ENCODE data around the gene SATB2. TPM values are rescaled to one million over a fixed set of nuclear protein-coding genes. Genes with fewer than 3 reads are reported as not detected.
A peak's percentile ranks its signal among the peaks of the same experiment; 100 is the strongest.

The SATB2 gene
- polyA plus RNA-seq (2013, experiment 1 of 2; ENCODE audit: insufficient read length), result 7.6 TPM
- 7.7 TPM for polyA plus RNA-seq (2013, experiment 2 of 2; ENCODE audit: insufficient read length)

DNA sequence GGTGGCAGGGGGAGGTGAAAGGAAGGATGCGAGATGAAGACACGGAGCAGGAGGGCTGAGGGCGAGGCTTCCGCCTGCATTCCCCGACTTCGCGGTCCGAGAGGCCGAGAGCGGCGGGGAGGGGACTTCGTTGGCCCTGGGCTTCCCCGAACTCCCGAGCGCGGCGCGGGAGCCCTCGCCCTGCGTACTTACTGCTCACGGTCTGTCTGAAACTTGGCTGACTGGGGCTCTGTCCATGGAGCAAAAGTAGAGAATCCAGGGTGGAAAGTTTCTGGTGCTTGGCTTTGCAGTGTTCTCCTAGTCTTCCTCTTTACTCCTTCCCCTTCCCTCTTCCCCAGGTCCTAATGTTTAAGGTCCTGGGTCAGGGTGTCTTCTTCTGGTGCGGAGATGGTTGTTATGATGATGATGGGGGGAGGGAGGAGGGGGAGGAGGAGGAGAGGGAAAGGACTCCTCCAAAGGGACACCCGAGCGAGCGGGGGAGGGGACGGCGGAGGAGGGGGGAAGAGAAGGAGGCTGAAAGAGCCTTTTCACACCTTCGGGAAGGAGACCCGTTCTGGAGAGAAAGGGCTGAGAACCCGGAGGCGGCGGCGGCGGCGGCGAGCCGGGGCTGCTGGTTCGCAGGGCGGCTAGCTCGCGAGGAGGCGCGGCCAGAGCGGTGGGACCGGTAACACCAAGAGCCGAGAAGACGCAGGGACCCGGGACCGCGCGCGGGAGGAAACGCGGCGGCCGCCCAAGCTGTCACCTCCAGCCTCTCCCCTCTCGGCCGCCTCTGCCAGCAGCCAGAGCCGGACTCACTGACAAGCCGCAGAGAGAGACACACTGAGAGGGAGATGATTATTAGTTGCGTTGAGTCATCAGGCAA lies at the start of gene SATB2:
Gene SATB2 (minus strand): TSS at position 793 of the 862 bp plus-strand sequence. CDS start 1,902 bp downstream, outside the sequence.
- DNase-seq, result peak; percentile 87

- DNase-seq, result no peak
Measured at GRCh38 chr2:199505755-199506403, 48.1 kb upstream of the SATB2 start.

- no peak for DNase-seq
Measured at GRCh38 chr2:199503148-199503547, 45.4 kb upstream of the SATB2 start.

DNA sequence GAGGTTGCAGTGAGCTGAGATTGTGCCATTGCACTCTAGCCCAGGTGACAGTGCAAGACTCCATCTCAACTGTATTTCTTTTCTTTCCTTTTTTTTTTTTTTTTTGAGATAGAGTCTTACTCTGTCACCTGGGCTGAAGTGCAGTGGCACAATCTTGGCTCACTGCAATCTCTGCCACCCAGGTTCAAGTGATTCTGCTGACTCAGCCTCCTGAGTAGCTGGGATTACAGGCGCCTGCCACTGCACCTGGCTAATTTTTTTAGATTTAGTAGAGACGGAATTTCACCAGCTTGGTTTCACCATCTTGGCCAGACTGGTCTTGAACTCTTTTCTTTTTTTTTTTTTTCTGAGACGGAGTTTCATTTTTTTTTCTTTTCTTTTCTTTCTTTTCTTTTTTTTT lies 41.3 kb upstream of the SATB2 start:
- DNase-seq, result no peak

DNA sequence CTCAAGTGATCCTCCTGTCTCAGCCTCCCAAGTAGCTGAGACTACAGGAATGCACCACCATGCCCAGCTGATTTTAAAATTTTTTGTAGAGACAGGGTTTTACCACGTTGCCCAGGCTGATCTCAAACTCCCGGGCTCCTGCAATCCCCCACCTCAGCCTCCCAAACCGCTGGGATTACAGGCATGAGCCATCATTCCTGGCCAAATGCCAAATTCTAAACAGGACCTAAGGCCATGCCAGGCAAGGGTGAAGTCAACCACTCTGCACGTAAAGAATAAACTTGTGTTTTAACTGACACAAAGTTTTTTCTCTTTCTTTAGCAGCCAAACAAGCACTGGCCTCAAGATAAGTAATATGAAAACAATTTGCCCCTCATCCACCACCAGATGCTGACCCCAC lies 37.4 kb upstream of the SATB2 start:
- peak; percentile 11 for DNase-seq

DNA sequence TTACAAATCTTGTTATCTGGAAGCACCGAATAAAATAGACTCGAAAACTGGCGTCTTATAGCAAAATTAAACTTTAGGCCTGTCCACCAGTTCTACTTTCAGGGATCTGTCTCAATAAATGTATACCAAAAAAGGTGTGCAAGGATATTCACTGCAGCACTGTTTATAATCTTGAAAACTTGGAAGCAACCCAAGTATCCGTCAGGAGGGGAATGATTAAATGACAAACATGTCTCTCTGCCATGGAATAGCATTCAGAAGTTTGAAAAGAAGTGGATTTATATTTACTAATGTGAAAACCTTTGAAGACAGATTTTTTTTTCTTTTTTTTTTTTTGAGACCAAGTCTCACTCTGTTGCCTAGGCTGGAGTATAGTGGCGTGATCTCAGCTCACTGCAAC lies 32.3 kb upstream of the SATB2 start:
- DNase-seq, result no peak

- peak; percentile 55 for DNase-seq
Measured at GRCh38 chr2:199488772-199489400, 31.1 kb upstream of the SATB2 start.

- DNase-seq, result peak; percentile 75
Measured at GRCh38 chr2:199485732-199486335, 28.1 kb upstream of the SATB2 start.

- DNase-seq, result no peak
Measured at GRCh38 chr2:199484927-199485326, 27.2 kb upstream of the SATB2 start.

- DNase-seq, result no peak
Measured at GRCh38 chr2:199480966-199481365, 23.2 kb upstream of the SATB2 start.

DNA sequence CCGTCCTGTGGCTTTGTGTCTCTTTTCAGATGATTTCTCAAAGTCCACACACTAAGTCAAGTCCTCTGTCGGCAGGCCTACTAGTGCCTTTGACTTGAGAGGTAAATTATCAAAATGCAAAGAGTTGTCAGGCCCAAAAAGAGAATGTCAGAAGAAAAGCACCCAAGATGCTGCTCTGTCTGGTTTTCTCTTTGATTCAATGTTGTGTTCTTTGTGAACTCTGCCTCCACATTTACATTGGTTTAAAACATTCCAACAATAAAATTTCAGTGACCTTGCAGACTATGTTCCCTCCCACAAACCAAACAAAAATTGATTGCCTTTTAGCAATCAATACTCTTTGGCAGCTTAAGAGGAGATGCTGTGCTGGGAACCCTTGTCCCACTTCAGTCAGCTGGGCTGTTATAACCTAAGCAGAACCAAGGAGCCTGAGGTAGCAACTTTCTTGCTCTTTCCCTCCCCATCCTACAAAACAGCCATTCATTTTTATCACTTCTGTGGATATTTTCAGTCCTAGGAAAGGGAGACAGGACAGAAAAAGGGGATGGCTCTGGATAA lies 19.6 kb upstream of the SATB2 start:
- DNase-seq, result no peak

GRCh38 chr2:199471443-199472057 lies 13.8 kb upstream of the SATB2 start:
- peak; percentile 65 for DNase-seq

DNA sequence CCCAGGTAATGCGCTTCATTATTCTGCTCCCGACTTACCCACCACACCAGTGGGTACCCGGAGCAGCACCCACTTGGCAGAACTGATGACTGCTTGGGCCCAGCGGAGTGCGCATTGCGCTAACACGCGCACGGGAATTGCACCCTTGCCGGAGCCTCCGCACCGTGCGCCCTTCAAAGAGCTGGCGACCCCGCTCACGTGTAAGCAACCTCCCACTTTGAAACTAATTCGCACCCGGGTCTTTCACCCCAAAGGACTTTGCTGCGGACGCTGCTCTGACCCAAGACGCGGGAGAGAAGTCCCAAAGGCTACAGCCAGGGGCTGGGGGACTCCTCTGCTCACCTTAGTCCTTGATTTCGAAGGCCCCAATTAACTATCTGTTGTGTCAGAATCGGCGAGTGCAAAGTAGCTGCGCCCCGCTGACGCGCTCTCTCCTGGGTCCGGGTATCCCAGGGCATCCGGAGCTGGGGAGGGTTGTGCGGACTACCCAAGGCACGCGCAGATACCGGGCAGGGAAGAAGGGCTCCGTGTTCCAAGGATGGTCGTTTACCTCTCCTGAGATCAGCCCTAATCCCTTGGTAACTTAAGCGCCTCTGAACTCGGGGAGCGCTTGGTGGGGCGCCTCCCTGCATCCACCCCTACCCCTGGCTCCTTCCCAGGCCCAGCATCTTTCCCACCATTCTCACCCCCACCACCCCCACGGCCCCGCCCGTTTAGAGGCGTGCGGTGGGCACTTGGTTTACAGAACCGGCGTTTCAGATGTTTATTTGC lies 13.1 kb upstream of the SATB2 start:
- DNase-seq, result no peak

GRCh38 chr2:199470361-199470671 lies 12.6 kb upstream of the SATB2 start:
- DNase-seq, result no peak

- no peak for DNase-seq
Measured at GRCh38 chr2:199469514-199470360, 12.0 kb upstream of the SATB2 start.

DNA sequence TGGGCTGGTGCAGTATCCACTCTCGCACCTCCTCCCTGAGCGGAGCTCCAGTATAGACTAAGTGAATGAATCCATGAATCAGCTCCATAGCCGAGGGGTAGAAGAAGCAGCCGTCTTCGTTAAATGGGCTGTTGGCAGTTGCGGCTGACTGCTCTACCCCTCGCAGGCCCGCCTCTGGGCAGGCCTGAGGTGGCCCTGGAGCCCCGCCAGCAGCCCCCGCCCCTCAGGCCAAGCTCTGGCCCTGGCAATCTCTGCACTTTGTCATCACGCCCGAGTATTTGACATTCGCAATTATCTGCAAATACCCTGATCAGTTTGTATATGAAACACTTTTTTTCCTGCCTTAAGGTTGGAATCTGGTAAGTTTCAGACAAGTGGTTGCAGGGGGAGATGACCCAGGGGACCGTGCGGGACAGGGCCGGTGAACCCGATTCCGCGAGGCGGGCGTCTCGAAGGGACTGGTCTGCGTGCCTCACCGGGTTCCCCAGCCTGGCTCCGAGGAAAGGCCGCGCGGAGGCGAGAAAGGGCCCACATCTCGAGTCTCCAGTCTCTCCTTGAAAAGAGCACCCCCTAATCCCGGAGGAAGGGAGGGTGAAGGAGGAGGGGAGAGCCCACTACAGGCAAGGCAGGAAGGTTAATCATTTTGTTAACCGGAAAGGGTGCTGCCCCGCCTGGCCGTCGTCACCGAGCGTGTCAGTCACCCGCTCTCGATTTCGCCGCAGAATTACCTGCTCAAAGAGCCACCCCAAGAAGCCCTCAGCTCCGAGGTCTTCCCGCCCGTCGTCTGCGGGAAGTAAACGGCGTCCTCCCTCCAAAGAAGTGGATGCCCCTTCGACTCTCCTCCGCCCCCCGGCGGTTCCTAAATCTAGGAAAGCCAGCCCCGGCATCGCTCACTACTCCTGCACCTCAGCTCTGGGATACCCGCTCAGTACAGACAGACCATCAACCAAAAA lies 11.1 kb upstream of the SATB2 start:
- no peak for DNase-seq

DNA sequence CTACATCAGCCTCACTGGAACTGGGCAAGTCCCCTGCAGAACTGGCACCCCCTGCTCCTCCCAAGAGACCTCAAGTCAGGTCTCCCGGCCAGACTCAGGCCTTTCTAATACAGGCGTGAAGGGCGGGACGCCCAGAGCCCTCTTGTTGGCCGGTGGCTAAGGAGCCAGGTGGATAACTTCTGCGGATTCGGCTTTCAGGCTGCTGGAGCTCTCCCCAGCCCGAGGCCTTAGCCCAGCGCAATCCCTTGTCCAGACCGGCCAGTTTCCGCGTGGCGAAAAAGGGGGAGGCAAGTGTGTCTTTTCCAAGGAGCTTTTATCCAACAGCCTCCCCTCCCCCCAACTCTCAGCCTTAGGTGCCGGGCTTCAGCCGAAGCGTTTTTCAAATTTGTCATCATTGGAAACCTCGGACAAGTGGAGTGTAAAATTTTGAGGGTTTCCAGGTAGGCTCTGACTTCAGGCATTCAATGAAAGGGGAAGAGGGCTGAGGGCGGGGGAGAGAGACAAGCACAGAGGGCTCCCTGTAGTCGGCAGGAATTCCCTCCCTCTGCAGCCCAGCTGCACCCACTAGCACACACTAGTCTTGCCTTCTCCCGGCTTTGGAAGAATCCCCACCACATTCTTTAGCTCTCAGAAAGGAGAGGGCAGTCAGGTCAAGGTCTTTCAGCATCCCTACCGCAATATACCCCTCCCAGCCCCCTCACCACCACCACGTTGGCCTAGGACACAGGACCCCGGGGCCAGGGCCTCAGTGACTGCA lies 9.5 kb upstream of the SATB2 start:
- no peak for DNase-seq

DNA sequence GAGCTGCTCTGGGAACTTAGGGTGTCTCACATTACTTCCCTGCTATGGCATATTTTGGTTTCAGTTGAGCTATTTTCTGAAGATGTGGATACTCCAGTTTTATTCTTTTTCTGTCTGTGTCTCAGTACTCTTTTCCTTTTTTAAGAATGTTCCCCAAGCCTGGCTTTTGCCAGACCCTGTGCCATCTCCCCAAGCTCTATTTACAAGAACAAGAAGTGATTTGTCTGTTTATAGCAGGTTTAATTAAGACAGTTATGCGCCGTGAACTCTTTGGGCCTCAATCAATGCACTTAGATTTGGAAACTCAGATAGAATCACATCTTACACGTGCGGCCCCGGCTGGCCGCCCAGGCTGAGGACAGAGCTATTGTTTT lies 8.9 kb upstream of the SATB2 start:
- no peak for DNase-seq

Measured in fibroblast of skin of back (primary cell).